Neural cell (in vitro differentiated cells): ENCODE measurements around the gene RC3H2.
"Not testable (repeated sequence)": the region's sequence is repeated elsewhere in the genome, so short reads cannot be mapped to it uniquely, and the experiment has no call there.

Experiments
- EP300 ChIP-seq: fragments of 450-650 bp; conservative IDR thresholded peaks from 2 replicates; pipeline ENCODE4 v1.6.1; 2014; ENCODE audit warnings: antibody characterized with exemption, mild to moderate bottlenecking, moderate library complexity; ENCODE audit not compliant: poor library complexity, severe bottlenecking
- POLR2AphosphoS5 ChIP-seq: IDR thresholded peaks from 2 replicates; pipeline ENCODE4 v1.6.1; 2012
- TF ChIP-seq, protein P1 (sequence below): fragments of 450-650 bp; IDR thresholded peaks from 2 replicates; pipeline ENCODE4 v1.5.1; 2014; ENCODE audit warnings: antibody characterized with exemption, mild to moderate bottlenecking, moderate library complexity; ENCODE audit not compliant: poor library complexity, severe bottlenecking

DNA sequence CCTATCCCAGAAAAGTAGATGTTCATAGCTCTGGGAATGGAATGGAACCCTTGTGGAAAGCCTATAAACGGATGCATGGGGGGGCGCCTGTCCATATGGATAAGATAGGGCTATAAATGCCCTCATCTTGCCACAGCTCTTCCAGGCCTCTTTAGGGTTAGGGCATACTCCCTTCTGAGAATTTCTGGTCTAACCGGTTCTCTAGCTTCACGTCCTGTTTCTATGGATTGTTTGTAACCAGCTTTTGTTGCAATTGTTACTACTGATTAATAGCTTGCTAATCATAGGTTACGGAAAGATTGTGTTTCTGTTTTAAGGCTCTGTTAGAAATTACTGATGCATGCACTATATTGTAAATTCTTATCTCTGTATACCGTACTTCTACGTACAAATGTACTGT lies 95.9 kb downstream of the RC3H2 start:
- TF ChIP-seq, protein P1, sequence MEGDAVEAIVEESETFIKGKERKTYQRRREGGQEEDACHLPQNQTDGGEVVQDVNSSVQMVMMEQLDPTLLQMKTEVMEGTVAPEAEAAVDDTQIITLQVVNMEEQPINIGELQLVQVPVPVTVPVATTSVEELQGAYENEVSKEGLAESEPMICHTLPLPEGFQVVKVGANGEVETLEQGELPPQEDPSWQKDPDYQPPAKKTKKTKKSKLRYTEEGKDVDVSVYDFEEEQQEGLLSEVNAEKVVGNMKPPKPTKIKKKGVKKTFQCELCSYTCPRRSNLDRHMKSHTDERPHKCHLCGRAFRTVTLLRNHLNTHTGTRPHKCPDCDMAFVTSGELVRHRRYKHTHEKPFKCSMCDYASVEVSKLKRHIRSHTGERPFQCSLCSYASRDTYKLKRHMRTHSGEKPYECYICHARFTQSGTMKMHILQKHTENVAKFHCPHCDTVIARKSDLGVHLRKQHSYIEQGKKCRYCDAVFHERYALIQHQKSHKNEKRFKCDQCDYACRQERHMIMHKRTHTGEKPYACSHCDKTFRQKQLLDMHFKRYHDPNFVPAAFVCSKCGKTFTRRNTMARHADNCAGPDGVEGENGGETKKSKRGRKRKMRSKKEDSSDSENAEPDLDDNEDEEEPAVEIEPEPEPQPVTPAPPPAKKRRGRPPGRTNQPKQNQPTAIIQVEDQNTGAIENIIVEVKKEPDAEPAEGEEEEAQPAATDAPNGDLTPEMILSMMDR = not testable (repeated sequence)
- not testable (repeated sequence) for TF ChIP-seq POLR2AphosphoS5, EP300
